Stimulated activated CD8-positive, alpha-beta memory T cell treated with anti-CD3 and anti-CD28 coated beads, Interleukin-12 subunit alpha, Interleukin-12 subunit beta, amount 100 ng/mL, for 24 hours (primary cell): ENCODE measurements around the gene ARHGEF35.
"Not testable (repeated sequence)": the region's sequence is repeated elsewhere in the genome, so short reads cannot be mapped to it uniquely, and the experiment has no call there.

Experiments
- DNase-seq: peaks from one replicate; pipeline ENCODE4 v3.0.0-alpha.2; 2020; ENCODE audit errors: extremely low read depth

Gene ARHGEF35

GRCh38 chr7:144195212-144195872, at the start of gene ARHGEF35:
ARHGEF35 (minus strand) TSS chr7:144195833; CDS start chr7:144188383, 7,450 bp downstream.
- not testable (repeated sequence) for DNase-seq

- not testable (repeated sequence) for DNase-seq
These were observed 49.7 kb upstream of the ARHGEF35 start for GRCh38 chr7:144245372-144245771.

- DNase-seq: not testable (repeated sequence)
These were observed 43.7 kb upstream of the ARHGEF35 start, which contains the start of gene OR2A42 for GRCh38 chr7:144239365-144239764. OR2A42 (minus strand) TSS chr7:144239605; CDS start chr7:144232843, 6,762 bp downstream.

GRCh38 chr7:144238530-144239082, 43.0 kb upstream of the ARHGEF35 start:
- DNase-seq: not testable (repeated sequence)

- DNase-seq: not testable (repeated sequence)
These were observed 37.4 kb upstream of the ARHGEF35 start for GRCh38 chr7:144233039-144233438.

GRCh38 chr7:144231027-144231426, 35.4 kb upstream of the ARHGEF35 start:
- DNase-seq: not testable (repeated sequence)

GRCh38 chr7:144228810-144229209, 33.2 kb upstream of the ARHGEF35 start:
- DNase-seq: not testable (repeated sequence)

- not testable (repeated sequence) for DNase-seq
These were observed 31.2 kb upstream of the ARHGEF35 start for GRCh38 chr7:144226866-144227265.

- not testable (repeated sequence) for DNase-seq
These were observed 28.0 kb upstream of the ARHGEF35 start for GRCh38 chr7:144223675-144224074.

GRCh38 chr7:144220531-144220930, 24.9 kb upstream of the ARHGEF35 start:
- not testable (repeated sequence) for DNase-seq

- not testable (repeated sequence) for DNase-seq
These were observed 23.5 kb upstream of the ARHGEF35 start for GRCh38 chr7:144219149-144219548.

GRCh38 chr7:144218581-144218980, 22.9 kb upstream of the ARHGEF35 start:
- DNase-seq: not testable (repeated sequence)

GRCh38 chr7:144217200-144217599, 21.6 kb upstream of the ARHGEF35 start:
- DNase-seq: not testable (repeated sequence)

- not testable (repeated sequence) for DNase-seq
These were observed 9.7 kb upstream of the ARHGEF35 start for GRCh38 chr7:144205306-144205705.

GRCh38 chr7:144203086-144203485, 7.5 kb upstream of the ARHGEF35 start:
- not testable (repeated sequence) for DNase-seq

GRCh38 chr7:144201978-144202377, 6.3 kb upstream of the ARHGEF35 start:
- DNase-seq: not testable (repeated sequence)

GRCh38 chr7:144198934-144199333, 3.3 kb upstream of the ARHGEF35 start:
- DNase-seq: not testable (repeated sequence)

GRCh38 chr7:144194453-144194852, 1.2 kb downstream of the ARHGEF35 start:
- DNase-seq: not testable (repeated sequence)

- not testable (repeated sequence) for DNase-seq
These were observed 1.9 kb downstream of the ARHGEF35 start for GRCh38 chr7:144193782-144194181.

GRCh38 chr7:144188578-144189171, 7.0 kb downstream of the ARHGEF35 start:
- not testable (repeated sequence) for DNase-seq

- DNase-seq: not testable (repeated sequence)
These were observed 7.8 kb downstream of the ARHGEF35 start for GRCh38 chr7:144187848-144188247.

GRCh38 chr7:144183166-144183565, 12.5 kb downstream of the ARHGEF35 start, which contains the start of gene CTAGE4:
CTAGE4 (plus strand) TSS chr7:144183466; CDS start chr7:144183504, 38 bp downstream.
- not testable (repeated sequence) for DNase-seq

GRCh38 chr7:144179165-144179479, 16.5 kb downstream of the ARHGEF35 start:
- not testable (repeated sequence) for DNase-seq
